ENCODE measurements around the gene STAB1.
A peak's percentile ranks its signal among the peaks of the same experiment; 100 is the strongest.

The STAB1 gene

GRCh38 chr3:52494886-52495495 lies at the start of gene STAB1:
Gene STAB1, plus strand, starts transcription at chr3:52495338. Its CDS starts 76 bp downstream, at chr3:52495414.
- no peak for DNase-seq

- DNase-seq = no peak
Measured at GRCh38 chr3:52446042-52446441, 49.1 kb upstream of the STAB1 start.

- DNase-seq = peak; percentile 90
Measured at GRCh38 chr3:52446631-52447511, 48.3 kb upstream of the STAB1 start.

GRCh38 chr3:52447512-52448355 lies 47.4 kb upstream of the STAB1 start:
- no peak for DNase-seq

GRCh38 chr3:52450489-52451236 lies 44.5 kb upstream of the STAB1 start:
- no peak for DNase-seq

- DNase-seq = no peak
Measured at GRCh38 chr3:52451237-52452083, 43.7 kb upstream of the STAB1 start.

GRCh38 chr3:52452126-52452525 lies 43.0 kb upstream of the STAB1 start:
- no peak for DNase-seq

GRCh38 chr3:52452570-52453221 lies 42.4 kb upstream of the STAB1 start:
- DNase-seq = no peak

- no peak for DNase-seq
Measured at GRCh38 chr3:52453496-52454249, 41.5 kb upstream of the STAB1 start, which contains the start of gene TNNC1. Gene TNNC1, minus strand, starts transcription at chr3:52454041. Its CDS starts 26 bp downstream, at chr3:52454015.

- no peak for DNase-seq
Measured at GRCh38 chr3:52454250-52454937, 40.7 kb upstream of the STAB1 start.

- DNase-seq = no peak
Measured at GRCh38 chr3:52454938-52455282, 40.2 kb upstream of the STAB1 start.

- peak; percentile 93 for DNase-seq
Measured at GRCh38 chr3:52455283-52456168, 39.6 kb upstream of the STAB1 start, which contains the start of gene NISCH. Gene NISCH, plus strand, starts transcription at chr3:52455604. Its CDS starts 38 bp downstream, at chr3:52455642.

- DNase-seq = peak; percentile 70
Measured at GRCh38 chr3:52456169-52456799, 38.9 kb upstream of the STAB1 start.

GRCh38 chr3:52456800-52457183 lies 38.3 kb upstream of the STAB1 start:
- no peak for DNase-seq

GRCh38 chr3:52458031-52458760 lies 36.9 kb upstream of the STAB1 start:
- no peak for DNase-seq

GRCh38 chr3:52458770-52459545 lies 36.2 kb upstream of the STAB1 start:
- DNase-seq = no peak
